Epidermal melanocyte (primary cell): ENCODE results near the gene GALNT12.

Experiments used
- DNase-seq: peaks from one replicate; pipeline ENCODE4 v3.0.0; 2011; ENCODE audit warnings: low spot score; ENCODE audit not compliant: insufficient read length

Gene GALNT12

DNA sequence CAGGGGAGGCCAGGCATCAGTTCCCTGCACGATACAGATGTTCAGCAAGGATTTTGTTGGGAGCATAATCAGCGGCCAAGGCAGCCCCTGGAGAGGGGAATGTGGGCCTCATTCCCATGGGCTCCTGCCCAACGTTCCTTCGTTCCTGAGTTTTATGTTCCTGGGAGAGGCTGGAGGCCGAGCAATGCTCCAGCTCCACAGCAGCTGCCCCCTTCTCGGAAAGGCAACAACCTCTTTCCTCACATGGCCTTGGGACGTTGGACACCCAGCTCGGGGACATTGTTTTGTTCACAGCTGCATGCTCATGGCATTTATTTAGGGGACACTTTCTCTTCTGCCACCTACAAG, 72.5 kb downstream of the GALNT12 start:
- DNase-seq = no peak

DNA sequence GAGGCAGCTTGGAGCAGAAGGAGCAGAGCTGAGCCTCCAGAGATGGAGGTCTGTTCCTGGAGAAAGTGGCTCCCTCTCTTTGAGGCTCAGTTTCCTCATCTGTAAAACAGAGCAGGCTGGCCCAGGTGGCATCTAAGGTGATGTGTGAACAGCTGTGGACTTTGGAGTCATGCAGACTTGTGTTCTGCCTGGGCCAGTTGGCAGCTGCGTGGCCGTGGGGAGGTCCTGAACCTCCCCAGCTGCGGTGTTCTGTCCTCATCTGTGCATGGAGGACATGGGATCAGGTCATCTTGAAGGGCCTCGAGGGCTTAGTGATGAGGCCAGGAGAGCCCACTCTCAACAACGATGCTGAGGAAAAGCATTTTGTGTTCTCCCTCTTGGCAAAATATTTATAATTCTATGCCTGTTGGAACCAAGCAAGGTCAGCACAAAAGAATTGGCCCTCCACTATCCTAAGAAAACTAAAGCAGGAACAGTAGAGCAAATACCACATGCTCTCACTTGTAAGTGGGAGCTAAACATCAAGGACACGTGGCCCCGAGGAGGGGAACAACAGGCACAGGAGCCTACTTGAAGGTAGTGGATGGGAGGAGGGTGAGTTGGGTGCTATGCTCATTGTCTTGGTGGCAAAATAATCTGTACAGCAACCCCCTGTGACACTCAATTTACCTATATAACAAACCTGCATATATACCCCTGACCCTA, 73.0 kb downstream of the GALNT12 start:
- no peak for DNase-seq

DNA sequence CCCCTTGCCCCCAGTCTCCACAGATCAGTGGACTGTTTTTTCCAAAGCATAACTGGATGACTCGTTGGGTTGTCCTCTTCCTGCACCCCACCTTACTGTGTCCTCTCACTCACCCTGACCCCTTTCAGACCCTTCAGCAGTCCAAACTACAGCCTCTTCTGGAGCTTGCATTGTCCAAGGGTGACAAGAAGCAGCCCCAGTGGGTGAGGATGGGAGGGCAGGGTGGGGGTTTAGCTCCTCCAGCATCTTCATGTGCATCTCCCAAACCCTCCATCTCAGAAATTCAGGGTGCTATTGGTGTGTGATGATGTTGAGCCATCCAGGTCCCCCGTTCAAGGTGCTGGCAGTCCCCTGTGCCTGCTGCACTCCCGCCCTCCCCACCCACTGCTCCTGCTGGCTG, 73.9 kb downstream of the GALNT12 start:
- no peak for DNase-seq

DNA sequence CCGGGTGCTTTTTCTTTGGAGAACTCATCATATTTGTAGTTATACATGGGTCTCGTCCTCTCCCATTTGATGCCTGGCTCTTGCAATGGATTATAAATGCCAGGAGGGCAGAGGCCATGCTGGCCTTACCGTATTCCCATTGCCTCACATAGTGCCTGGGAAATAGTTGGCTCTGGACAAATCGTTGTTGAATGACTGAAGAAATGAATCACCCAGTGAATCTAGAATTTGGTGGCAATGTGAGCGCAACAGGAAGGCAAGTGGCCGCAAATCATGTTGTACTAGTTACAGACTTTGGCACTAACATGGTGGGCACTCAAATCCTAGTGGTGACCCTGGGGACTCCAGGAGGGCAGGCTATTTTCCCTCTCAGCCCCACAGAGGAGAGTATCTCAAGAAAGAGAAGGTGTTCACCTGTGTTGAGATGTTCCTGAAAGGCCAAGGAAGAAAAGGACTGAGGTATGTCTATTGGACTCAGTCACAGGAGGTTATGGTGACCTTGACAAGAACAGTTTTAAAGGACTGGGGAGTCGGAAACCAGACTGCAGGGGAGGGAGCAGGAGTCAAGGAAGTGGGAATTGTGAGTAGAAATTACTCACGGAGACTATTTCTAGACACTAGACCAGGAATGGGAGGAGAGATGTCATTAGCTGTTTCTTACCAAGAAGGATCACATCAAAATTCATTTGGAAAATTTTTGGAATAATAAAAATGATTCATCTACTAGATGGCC, 74.5 kb downstream of the GALNT12 start:
- DNase-seq = no peak

DNA sequence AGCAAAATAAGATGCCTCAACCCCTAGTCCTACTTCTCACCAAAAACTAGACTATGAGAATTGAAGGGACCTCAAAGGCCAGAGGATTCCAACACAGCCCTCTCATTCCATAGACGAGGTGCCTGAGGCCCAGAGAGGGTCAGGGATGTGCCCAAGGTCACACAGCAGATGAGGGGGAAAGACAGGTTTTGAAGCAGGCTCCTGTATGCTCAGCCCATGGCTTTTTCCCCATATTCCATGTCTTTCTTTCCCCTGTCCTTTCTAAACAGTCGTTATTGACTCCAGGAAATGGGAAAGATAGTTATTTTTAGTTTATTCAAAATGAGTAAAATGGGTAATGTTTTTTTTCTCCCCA, 75.1 kb downstream of the GALNT12 start:
- DNase-seq = no peak

DNA sequence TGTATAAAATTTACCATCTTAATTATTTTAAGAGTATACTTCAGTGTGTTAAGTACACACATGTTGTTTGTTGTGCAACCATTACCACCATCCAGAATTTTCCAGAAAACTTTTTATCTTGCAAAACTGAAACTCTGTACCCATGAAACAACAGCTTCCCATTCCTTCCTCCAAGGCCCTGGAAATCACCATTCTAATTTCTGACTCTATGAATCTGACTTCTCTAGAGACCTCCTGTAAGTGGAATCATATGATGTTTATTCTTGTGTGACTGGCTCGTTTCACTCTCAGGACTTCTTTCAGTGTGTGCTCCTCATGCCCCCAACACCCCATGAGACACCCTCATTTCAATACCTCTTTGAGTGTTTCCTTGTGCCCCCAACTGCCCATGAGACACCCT, 75.8 kb downstream of the GALNT12 start:
- DNase-seq = no peak

DNA sequence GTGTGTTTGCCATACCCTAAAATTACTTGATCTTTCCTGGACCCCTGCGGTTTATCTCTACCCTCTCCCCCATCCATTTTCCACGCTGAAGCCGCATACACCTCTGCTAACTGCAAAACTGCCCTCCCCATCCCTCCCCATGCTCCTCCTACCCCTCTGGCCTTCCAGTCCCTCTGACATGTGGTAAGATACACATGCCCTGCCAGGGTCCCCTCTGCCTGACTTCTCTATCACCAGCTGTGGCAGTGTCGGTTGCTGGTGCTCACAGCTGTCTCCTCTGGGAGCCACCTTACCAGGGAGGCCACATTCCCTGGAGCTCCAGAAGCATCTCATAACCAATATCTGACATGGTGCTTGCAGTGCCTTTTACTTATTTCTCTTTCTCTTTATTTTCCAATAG, 77.4 kb downstream of the GALNT12 start:
- DNase-seq = no peak

DNA sequence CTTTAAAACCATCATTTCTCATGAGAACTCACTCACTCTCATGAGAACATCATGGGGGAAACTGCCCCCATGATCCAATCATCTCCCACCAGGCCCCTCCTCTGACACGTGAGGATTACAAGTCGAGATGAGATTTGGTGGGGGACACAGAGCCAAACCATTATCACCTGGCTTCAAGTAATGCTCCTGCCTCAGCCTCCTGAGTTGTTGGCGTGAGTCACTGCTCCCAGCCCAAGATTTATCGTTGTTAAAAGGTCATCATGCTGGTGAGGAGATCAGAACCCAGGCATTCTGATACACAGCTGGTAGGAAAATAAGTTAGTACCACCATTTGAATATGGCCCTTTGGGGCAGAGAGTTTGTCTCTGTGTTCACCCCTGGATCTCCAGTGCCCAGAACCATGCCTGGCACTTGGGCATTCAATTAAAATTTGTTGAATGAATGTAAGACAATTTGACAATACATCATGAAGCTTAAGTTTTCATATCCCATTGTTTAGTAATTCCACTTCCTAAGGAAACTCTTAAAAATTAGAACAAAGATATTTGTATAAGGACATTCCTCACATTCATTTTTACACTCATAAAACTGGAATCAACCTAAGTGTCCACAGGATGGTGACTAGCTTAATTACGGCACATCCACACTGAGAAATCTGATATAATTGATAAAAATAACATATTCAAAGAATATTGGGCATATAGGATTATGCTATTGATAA, 78.3 kb downstream of the GALNT12 start:
- DNase-seq = no peak

DNA sequence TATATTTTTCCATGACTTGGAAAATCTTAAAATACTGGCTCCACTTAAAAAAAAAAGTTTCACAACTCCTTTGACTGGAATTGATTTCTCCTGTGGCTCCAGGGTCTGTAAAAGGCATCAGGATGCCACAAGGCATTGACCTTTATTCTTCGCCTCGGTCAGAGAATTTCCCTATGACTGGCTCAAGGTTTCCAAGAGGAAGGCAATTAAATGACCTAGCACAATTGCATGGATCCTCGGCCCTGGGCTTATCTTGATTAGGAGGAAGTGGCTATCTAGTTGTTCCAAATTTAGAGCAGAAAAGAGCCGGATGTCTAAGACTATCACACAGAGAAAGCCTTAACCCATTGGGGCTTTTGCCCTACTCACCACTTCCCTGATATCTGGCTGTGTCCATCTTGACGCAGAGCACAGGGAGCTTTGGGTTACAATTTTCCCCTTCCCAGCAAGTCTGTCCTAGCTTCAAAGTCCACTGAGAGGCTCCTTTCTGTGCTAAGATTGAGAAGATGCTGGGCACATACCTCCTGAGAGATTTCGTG, 79.3 kb downstream of the GALNT12 start:
- no peak for DNase-seq

DNA sequence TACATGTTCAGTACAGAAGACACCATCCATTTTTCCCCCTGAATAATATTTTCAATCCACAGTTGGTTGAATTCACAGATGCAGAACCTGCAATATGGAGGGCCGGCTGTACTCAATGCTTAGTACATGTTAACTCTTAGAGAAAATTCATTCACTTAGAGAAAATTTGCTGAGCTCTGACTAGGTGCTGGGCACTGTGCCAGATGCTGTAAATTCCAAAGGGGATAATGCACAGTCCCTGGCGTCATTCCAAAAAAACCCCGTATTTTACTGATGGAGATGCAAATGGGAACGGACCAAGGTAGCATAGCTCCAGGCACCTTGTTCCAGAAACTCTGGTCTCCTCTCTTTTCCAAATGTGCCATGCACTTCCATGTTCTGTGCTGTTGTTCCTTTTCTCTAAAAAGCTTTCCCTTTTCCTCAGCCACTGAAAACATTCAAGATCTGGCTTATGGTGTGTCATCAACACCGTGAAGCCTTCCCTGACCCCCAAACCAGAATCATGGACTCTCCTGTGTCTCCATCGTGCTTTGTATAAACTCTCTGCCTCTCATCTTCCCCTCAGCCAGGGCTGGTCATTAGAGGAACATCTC, 80.5 kb downstream of the GALNT12 start:
- no peak for DNase-seq

DNA sequence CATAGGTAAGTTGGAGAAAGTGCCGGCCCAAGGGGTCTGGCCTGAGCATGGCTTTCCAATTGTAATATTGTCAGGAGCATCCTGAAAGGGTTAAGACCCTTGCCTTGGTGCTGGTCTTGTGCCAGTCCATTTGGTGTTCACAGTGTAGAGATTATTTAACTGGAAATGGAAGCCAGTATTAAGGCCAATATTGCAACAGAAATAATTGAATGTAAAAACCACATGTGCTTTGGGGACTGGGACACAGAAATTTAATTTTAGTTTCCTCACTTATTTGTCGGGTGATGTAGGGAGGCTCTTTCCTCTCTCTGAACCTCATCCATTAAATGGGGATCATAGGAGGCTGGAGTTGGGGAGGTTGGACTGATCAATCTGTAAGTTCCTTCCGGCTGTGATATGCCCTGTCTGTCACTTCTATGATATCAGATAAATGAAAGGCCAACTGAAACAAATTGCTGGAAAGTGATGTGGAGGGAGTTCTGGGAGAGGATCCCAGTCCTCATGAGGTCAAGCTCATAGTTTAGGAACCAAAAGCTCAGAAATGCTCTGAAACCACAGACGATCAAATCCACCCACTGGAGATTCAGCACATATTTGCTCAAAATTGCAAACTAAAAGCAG, 81.4 kb downstream of the GALNT12 start:
- no peak for DNase-seq

DNA sequence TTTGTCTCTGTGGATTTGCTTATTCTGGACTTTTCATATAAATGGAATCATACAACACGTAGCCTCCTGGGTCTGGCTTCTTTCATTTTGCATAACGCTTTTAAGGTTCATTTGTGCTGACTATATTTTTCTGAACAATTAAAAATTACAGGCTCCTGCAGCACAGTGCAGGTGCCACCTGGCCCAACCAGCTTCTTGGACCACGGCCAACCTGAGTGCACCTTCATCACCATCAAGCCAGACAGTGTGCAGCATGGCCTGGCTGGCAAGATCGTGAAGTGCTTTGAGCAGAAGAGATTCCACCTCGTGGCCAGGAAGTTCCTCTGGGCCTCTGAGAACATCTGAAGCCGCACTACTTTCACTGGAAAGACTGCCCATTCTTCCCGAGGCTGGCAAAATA, 82.8 kb downstream of the GALNT12 start:
- DNase-seq = no peak

DNA sequence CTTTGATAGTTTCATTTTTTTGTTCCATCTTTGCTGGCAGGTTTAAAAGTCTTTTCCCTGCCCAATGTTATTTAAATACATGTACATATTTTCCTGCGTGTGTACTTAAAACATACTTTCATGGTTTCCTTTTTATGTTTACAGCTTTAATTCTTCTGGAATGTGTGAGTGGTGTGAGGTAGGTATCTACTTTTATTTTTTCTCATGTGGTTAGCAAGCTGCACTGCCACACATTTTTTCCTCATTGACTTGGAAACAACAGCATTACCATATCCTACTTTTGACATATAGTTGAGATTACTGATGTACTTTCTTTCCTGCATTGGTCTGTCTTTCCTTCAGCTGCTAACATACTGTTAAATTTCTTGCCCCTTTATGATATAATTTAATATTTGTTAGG, 84.8 kb downstream of the GALNT12 start:
- no peak for DNase-seq

DNA sequence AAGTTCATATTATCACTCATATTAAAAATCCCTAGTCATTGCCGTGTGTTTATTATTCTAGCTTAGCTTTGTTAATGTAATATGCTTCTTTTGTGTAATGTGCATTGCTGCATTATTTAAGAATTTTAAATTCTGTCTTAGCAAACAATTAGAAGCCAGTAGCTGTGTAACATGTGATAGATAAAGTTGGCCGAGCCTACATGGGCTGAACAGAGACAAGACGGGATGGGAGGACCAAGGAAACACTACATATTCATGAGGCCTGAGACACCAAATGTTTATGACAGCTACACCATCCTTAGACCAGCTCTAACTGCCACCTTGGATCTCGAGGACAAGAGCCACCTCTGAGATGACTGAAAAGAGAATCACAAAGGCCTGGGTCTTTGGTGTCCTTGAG, 85.2 kb downstream of the GALNT12 start:
- DNase-seq = no peak

DNA sequence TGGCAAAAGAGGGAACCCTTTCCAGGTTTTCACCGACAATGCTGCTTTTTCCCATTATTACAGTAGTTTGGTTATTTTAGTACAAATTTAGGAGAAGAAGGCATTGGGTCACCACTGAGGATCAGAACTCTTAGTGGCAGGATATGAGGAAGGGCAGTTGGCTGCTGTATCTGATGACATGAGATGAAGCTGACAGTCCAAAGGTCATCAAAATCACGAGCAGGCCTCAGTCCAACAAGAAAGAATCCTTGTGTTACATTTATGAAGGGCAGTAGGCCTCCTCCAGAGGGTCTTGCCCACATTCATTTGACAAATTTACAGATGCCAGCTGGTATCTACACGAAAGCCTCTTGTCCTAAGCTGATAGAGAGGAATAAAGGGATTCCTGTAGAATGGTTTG, 86.7 kb downstream of the GALNT12 start:
- no peak for DNase-seq

DNA sequence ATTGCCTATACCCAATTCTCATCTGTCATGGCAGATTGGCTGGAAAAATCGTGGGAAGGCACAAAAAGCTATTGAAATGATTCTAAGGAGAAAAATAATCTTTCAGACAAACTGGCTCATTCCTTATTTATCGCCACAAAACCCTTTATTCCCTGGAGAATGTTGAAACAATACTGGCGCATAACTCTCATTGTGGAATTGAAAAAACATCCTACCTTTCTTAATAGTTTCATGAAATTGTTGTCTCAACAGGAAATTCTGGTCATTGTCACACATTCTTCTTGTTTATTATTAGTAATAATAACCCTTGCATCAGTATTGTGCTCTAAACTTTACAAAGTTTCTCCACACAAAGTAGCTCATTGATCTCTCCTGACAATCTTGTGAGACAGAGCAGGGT, 87.3 kb downstream of the GALNT12 start:
- no peak for DNase-seq

DNA sequence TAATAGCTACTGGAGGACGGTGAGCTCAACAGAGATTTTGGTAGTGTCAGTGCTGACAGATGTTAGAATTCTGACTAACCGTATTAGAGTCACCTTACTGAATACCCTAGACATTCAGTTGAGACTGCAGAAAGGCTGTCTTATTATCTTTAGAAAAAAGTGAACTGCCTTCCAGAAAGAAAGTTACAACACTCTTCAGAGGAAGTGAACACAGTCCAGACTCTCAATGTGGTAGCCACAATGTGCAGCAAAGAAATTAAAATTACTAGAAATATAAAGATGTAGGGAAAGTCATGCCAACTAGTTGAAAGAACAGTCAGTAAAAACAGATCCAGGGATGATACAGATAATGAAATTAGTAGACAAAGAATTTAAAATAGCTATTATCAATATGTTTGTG, 89.2 kb downstream of the GALNT12 start:
- DNase-seq = no peak

DNA sequence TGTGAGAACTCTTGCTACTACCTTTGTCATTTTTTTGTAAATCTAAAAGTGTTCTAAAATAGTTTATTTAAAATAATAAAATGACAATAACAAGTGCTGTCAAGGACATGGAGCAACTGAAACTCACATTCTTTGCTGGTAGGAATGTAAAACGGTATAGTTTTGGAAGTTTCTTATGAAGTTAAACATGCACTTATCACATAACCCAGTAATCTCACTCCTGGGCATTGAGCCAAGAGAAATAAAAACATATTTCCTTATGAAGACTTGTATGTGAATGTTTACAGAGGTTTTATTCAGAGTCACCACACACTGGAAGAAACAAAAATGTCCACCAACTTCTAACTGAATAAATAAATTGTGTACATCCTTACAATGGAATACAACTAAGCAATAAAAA, 90.3 kb downstream of the GALNT12 start:
- DNase-seq = no peak

DNA sequence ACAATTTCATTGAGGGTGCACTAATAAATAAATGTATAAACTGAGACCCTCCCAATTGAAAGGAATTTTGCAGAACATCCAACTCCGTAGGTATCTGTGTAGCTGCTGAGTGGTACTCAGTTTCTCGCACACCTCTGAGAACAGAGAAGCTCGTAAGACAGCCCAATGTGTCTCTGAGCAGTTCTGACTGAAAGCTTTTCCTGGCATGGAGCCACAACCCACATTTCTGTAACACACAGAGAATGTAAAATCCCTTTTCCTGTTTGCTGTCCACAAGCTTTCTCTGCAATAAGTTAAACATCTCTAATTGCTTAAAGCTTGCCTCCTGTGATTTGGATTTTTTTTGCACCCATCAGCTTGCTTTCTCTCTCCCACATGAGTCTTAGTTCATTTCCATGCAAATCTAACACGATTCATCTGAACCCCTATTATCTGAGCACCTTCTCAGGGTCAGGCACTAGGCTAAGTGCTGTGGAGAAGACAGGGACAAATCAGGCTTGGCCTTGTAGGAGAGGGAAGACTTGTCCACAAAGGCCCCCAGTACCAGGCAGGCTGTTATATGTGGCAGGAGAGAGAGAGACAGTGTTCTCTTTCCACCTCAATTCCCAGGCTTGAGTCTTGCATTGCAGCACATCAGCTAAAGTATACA, 92.1 kb downstream of the GALNT12 start:
- DNase-seq = peak; percentile 52
